ENCODE measurements around the gene RBM41. TPM values are rescaled to one million over a fixed set of nuclear protein-coding genes. Genes with fewer than 3 reads are reported as not detected.

The RBM41 gene
- total RNA-seq, 1 experiment from 2014 or later, result 20.0 TPM

DNA sequence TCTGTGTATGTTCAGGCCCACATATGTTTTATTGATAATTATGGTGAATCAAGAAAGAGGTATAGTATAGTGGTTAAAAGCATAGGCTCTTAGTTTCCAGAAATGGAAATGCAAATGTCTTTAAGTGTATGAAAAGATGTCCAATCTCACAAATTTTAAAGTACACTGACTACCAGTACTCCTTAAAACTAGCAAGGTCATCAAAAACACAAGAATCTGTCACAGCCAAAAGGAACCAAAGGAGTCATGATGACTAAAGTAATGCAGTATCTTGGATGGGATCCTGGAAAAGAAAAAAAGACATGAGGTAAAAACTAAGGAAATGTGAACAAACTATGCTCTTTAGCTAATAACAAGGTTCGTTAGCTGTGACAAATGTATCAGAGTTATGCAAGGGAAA, 661 bp upstream of the RBM41 start:
- Histone ChIP-seq H3K4me3 (replicated peaks in 1 of 2; ENCODE audit: low read depth in 1 of 2, low read length in 2 of 2) (peak overlapping the region in 1 of 2 experiments; percentile 72; a peak in 3 of 4 replicates), H3K4me2 (ENCODE audit: low read length) (peak overlapping the region; percentile 72), H3K4me1 (ENCODE audit: control insufficient read depth in 1 of 2, insufficient read depth in 2 of 2, low read length in 2 of 2) (peaks cover 0 to 10% of the 10 kb centered on the region in 2 experiments; a peak in 1 of 4 replicates), H2AFZ (ENCODE audit: low read depth, low read length, poor library complexity, severe bottlenecking) (peak overlapping the region; percentile 52), H3K27me3 (ENCODE audit: insufficient read depth, low read length) (no peaks in the 10 kb centered on the region), H3K9ac (ENCODE audit: low read length) (peak overlapping the region; percentile 72; the same call in 1 of the 2 replicates), H3K9me2 (ENCODE audit: insufficient read depth) (no peaks in the 10 kb centered on the region), H4K20me1 (ENCODE audit: insufficient read depth) (no peaks in the 10 kb centered on the region), H3K36me3 (ENCODE audit: control insufficient read depth in 1 of 2, insufficient read depth in 2 of 2, low read length in 2 of 2) (peaks cover 8 to 11% of the 10 kb centered on the region in 2 experiments; a peak in 2 of 4 replicates), H3K27ac (ENCODE audit: low read depth, low read length) (no peak overlapping the region), H3K79me2 (ENCODE audit: insufficient read depth, low read length) (peaks cover 14% of the 10 kb centered on the region; the same call in 1 of the 2 replicates), H3K9me3 (ENCODE audit: control insufficient read depth in 1 of 2, insufficient read depth in 1 of 2, low read depth in 1 of 2, low read length in 2 of 2) (no peaks in the 10 kb centered on the region)
- no peak for DNase-seq (ENCODE audit: low read depth, low spot score)
- TF ChIP-seq SIN3A (IDR thresholded peaks at IDR 0.05; ENCODE audit: low read depth) (no peak), EZH2phosphoT487 (IDR thresholded peaks at IDR 0.05; ENCODE audit: borderline replicate concordance) (no peak), TCF7L2 (IDR thresholded peaks at IDR 0.05; ENCODE audit: borderline replicate concordance, extremely low read depth, insufficient read depth, insufficient read length) (no peak), RAD21 (IDR thresholded peaks at IDR 0.05; ENCODE audit: low read depth) (no peak), ZBTB33 (IDR thresholded peaks at IDR 0.05; ENCODE audit: extremely low read depth, insufficient replicate concordance, low read length) (no peak), SRF (IDR thresholded peaks at IDR 0.05; ENCODE audit: low read depth) (no peak), CEBPB (IDR thresholded peaks at IDR 0.05; ENCODE audit: low read depth) (no peak), ZFX (IDR thresholded peaks at IDR 0.05) (no peak), EZH2 (IDR thresholded peaks at IDR 0.05) (no peak), REST (IDR thresholded peaks at IDR 0.05; ENCODE audit: low read depth) (no peak), POLR2A (IDR thresholded peaks at IDR 0.05; ENCODE audit: borderline replicate concordance, extremely low read depth, insufficient read depth, insufficient read length) (no peak), ZNF274 (IDR thresholded peaks at IDR 0.05; ENCODE audit: low read depth, low read length) (no peak)
- TF ChIP-seq, protein P1, sequence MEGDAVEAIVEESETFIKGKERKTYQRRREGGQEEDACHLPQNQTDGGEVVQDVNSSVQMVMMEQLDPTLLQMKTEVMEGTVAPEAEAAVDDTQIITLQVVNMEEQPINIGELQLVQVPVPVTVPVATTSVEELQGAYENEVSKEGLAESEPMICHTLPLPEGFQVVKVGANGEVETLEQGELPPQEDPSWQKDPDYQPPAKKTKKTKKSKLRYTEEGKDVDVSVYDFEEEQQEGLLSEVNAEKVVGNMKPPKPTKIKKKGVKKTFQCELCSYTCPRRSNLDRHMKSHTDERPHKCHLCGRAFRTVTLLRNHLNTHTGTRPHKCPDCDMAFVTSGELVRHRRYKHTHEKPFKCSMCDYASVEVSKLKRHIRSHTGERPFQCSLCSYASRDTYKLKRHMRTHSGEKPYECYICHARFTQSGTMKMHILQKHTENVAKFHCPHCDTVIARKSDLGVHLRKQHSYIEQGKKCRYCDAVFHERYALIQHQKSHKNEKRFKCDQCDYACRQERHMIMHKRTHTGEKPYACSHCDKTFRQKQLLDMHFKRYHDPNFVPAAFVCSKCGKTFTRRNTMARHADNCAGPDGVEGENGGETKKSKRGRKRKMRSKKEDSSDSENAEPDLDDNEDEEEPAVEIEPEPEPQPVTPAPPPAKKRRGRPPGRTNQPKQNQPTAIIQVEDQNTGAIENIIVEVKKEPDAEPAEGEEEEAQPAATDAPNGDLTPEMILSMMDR (IDR thresholded peaks at IDR 0.05 in 2 of 3, conservative IDR thresholded peaks at IDR 0.05 in 1 of 3; ENCODE audit: borderline replicate concordance in 1 of 3, insufficient read depth in 1 of 3, low read depth in 2 of 3, low read length in 2 of 3), result no peak
- intact Hi-C loops (cut with micrococcal nuclease), result no loop called here
- POLR2A ChIA-PET, result no interaction called here
- no TSS peak for BruUV-seq (replicated peaks)
- ATAC-seq, result no peak
- CTCF ChIA-PET, result no interaction called here
- RAD21 ChIA-PET (ENCODE audit: low non-redundant PET in 1 of 2, low total read pairs in 2 of 2, uncharacterized antibody in 2 of 2, unreplicated experiment in 2 of 2), result no interaction called here

Measured in HCT116 (cell line).